ENCODE results near the gene SORCS3. TPM values are rescaled to one million over a fixed set of nuclear protein-coding genes. Genes with fewer than 3 reads are reported as not detected.
A peak's percentile ranks its signal among the peaks of the same experiment; 100 is the strongest.

The SORCS3 gene
- total RNA-seq, 1 experiment from 2014 or later: not detected

GRCh38 chr10:105291571-105291970 lies 650.5 kb downstream of the SORCS3 start:
- POLR2A ChIA-PET: no interaction called here
- H3K27ac Mint-ChIP-seq (ENCODE audit: low read depth, unreplicated experiment): no peak overlapping the region
- peak; percentile 10 for DNase-seq (ENCODE audit: unreplicated experiment)

DNA sequence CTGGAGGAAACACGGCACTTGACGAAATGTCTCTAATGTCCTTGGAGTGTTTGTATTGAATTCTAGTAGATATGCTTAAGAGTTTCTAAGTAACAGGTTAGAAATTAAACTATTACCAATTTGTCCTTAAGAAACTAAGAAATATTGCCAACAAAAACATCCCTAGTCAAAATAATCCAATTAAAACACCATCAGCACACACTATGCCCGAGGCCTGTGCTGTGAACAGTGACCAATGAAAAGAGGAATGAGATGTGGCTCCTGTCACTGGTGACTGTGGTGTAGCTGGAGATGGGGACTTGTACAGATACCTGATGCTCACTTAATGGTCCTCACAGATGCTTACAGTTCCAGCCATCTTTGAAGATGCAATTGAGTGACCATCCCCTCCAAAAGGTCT lies 651.1 kb downstream of the SORCS3 start:
- TF ChIP-seq CTCF (IDR thresholded peaks at IDR 0.05; ENCODE audit: unreplicated experiment): no peak
- Mint-ChIP-seq H3K27ac (ENCODE audit: low read depth, unreplicated experiment) (no peak overlapping the region), H3K27me3 (ENCODE audit: insufficient read depth, unreplicated experiment) (no peaks in the 10 kb centered on the region), H3K4me1 (ENCODE audit: insufficient read depth, unreplicated experiment) (no peaks in the 10 kb centered on the region), H3K9me3 (ENCODE audit: unreplicated experiment) (peaks cover 25% of the 10 kb centered on the region), H3K4me3 (ENCODE audit: unreplicated experiment) (no peak overlapping the region), H3K36me3 (ENCODE audit: insufficient read depth, unreplicated experiment) (no peaks in the 10 kb centered on the region)
- DNase-seq (ENCODE audit: unreplicated experiment): no peak
- intact Hi-C loops (cut with micrococcal nuclease): no loop called here
- ChIA-PET POLR2A (interaction anchor here (0.7 kb wide), 1 partner anchor 52 kb away, joined by 3 read pairs; no protein-coding TSS in a partner anchor), CTCF (no interaction called here)
- no TSS peak for BruUV-seq (replicated peaks)

More at GRCh38 chr10:105291571-105291970, 650.5 kb downstream of the SORCS3 start:
- no peak for TF ChIP-seq CTCF (IDR thresholded peaks at IDR 0.05; ENCODE audit: unreplicated experiment)
- CTCF ChIA-PET: interaction anchor here (0.7 to 0.8 kb wide), 2 partner anchors 37 to 442 kb away, joined by 3 read pairs; no protein-coding TSS in a partner anchor
- H3K4me3 Mint-ChIP-seq (ENCODE audit: unreplicated experiment): no peak overlapping the region
- peaks cover 25% of the 10 kb centered on the region for H3K9me3 Mint-ChIP-seq (ENCODE audit: unreplicated experiment)
- intact Hi-C loops (cut with micrococcal nuclease): no loop called here
- BruUV-seq (replicated peaks): no TSS peak
- no peaks in the 10 kb centered on the region for H3K4me1 Mint-ChIP-seq (ENCODE audit: insufficient read depth, unreplicated experiment)
- no peaks in the 10 kb centered on the region for H3K36me3 Mint-ChIP-seq (ENCODE audit: insufficient read depth, unreplicated experiment)
- no peaks in the 10 kb centered on the region for H3K27me3 Mint-ChIP-seq (ENCODE audit: insufficient read depth, unreplicated experiment)
